K562 (cell line): ENCODE results near the gene BMPER. TPM values are rescaled to one million over a fixed set of nuclear protein-coding genes. Genes with fewer than 3 reads are reported as not detected.

Experiments used
- ATAC-seq: fragments of 200-7000 bp; cut with Tn5 transposase; 3 replicates; pipeline ENCODE4 v1.9.1; 2020; ENCODE audit warnings: moderate library complexity
- BruUV-seq: library from RNA; stranded (reverse); fragments of 400-500 nt; replicated peaks from 2 replicates; lab custom pipeline; 2021; lab: Mats Ljungman, UMichigan
- CTCF ChIA-PET: fragments of 300-600 bp; formaldehyde crosslinking; extraction: SDS; loops from one replicate; lab custom pipeline; 2021; ENCODE audit warnings: low intra/inter-chr PET ratio; lab: Yijun Ruan, JAX
- POLR2A ChIA-PET: fragments of 300-600, 350-650 bp; sonication (Branson Sonifier 250); formaldehyde crosslinking; extraction: SDS; loops from one replicate; lab custom pipeline; 2021; ENCODE audit warnings: antibody characterized with exemption, inconsistent platforms; lab: Yijun Ruan, JAX
- DNase-seq, 4 experiments: peaks; one replicate each; pipeline versions ENCODE4 v3.0.0 to v3.0.0-alpha.2; 2011 to 2018; ENCODE audit warnings: low spot score in 3 of 4, mixed read lengths in 3 of 4; ENCODE audit errors: extremely low read depth in 1 of 4
- FAIRE-seq: peaks from 2 replicates; lab custom pipeline; 2011; peaks lifted over from hg19 to GRCh38; lab: Jason Lieb, UNC
- H2AFZ ChIP-seq: 2 replicates; pipeline ENCODE4 v1.6.0; 2011; ENCODE audit warnings: low read depth, low read length, control low read depth, inconsistent platforms
- H3K27ac ChIP-seq: fragments of 200-600 bp; 3 replicates; pipeline ENCODE4 v1.8.0; 2011; ENCODE audit warnings: low read depth, mild to moderate bottlenecking, control low read depth, inconsistent platforms, low read length, moderate library complexity, mixed read lengths; ENCODE audit errors: extremely low read depth
- H3K27me3 ChIP-seq, 2 experiments: fragments of 300-600 bp in 1 of 2; 2 replicates in 1 of 2; 3 replicates in 1 of 2; pipeline versions ENCODE4 v1.6.0 to v1.8.0; 2011; ENCODE audit warnings: inconsistent platforms in 2 of 2, low read length in 2 of 2, mild to moderate bottlenecking in 1 of 2, mixed read lengths in 1 of 2, moderate library complexity in 1 of 2; ENCODE audit not compliant: control insufficient read depth in 2 of 2, insufficient read depth in 2 of 2
- H3K36me3 ChIP-seq: fragments of 300-600 bp; 3 replicates; pipeline ENCODE4 v1.8.0; 2011; ENCODE audit warnings: mild to moderate bottlenecking, low read length, inconsistent platforms; ENCODE audit not compliant: control insufficient read depth, insufficient read depth
- H3K4me1 ChIP-seq, 2 experiments: fragments of 200-600 bp in 1 of 2; replicated peaks in 1 of 2; 2 replicates in 1 of 2; 3 replicates in 1 of 2; pipeline versions ENCODE4 v1.5.1 to v1.8.0; 2011; ENCODE audit warnings: inconsistent platforms in 2 of 2, low read length in 2 of 2, mild to moderate bottlenecking in 1 of 2, mixed read lengths in 1 of 2, moderate library complexity in 1 of 2; ENCODE audit not compliant: control insufficient read depth in 2 of 2, insufficient read depth in 2 of 2
- H3K4me2 ChIP-seq: 2 replicates; pipeline ENCODE4 v1.6.1; 2011; ENCODE audit warnings: low read length, control low read depth, inconsistent platforms, mixed read lengths; ENCODE audit not compliant: insufficient read depth
- H3K4me3 ChIP-seq: fragments of 200-600 bp; sonication (generic), shearing (Covaris generic); 2 replicates; pipeline ENCODE4 v1.5.1; 2016; ENCODE audit warnings: control low read depth, inconsistent platforms
- H3K79me2 ChIP-seq: fragments of 200-600 bp; 3 replicates; pipeline ENCODE4 v1.8.0; 2011; ENCODE audit warnings: low read length, inconsistent platforms; ENCODE audit not compliant: control insufficient read depth, insufficient read depth
- H3K9ac ChIP-seq, 2 experiments: 2 replicates each; pipeline versions ENCODE4 v1.6.0 to v1.6.1; 2011; ENCODE audit warnings: low read depth in 2 of 2, low read length in 2 of 2, control low read depth in 1 of 2, inconsistent platforms in 1 of 2, mild to moderate bottlenecking in 1 of 2, mixed read lengths in 1 of 2; ENCODE audit not compliant: insufficient read depth in 1 of 2
- H3K9me1 ChIP-seq: one replicate; pipeline ENCODE4 v1.6.0; 2011; ENCODE audit warnings: inconsistent platforms, mild to moderate bottlenecking, low read length, moderate library complexity; ENCODE audit not compliant: control insufficient read depth, insufficient read depth
- H3K9me3 ChIP-seq: replicated peaks from 2 replicates; pipeline ENCODE4 v1.5.1; 2011; ENCODE audit warnings: low read depth, low read length, inconsistent platforms; ENCODE audit not compliant: control insufficient read depth, insufficient read depth
- H4K20me1 ChIP-seq: replicated peaks from 2 replicates; pipeline ENCODE4 v1.6.1; 2011; ENCODE audit warnings: low read length, inconsistent platforms, mixed read lengths; ENCODE audit not compliant: control insufficient read depth, insufficient read depth
- BHLHE40 ChIP-seq: IDR thresholded peaks from 2 replicates; pipeline ENCODE4 v1.6.1; 2011; ENCODE audit warnings: low read length, improper control_type of control experiment
- BRD4 ChIP-seq: fragments of 200-600 bp; sonication (generic); IDR thresholded peaks from 2 replicates; pipeline ENCODE4 v1.6.1; 2017; ENCODE audit warnings: inconsistent platforms
- CEBPB ChIP-seq: fragments of 450-650 bp; IDR thresholded peaks from 2 replicates; pipeline ENCODE4 v1.6.1; 2016; ENCODE audit warnings: missing genetic modification characterization, missing compliant biosample characterization
- CSDE1 ChIP-seq, 2 experiments: fragments of 450-650 bp; IDR thresholded peaks; 2 replicates each; pipeline ENCODE4 v1.6.1; 2016; ENCODE audit warnings: mild to moderate bottlenecking in 1 of 2
- FOXJ3 ChIP-seq: sonication (generic); formaldehyde crosslinking; IDR thresholded peaks from 2 replicates; pipeline ENCODE4 v1.4.0; 2020; ENCODE audit warnings: mild to moderate bottlenecking, missing genetic modification reagents
- GTF2F1 ChIP-seq: IDR thresholded peaks from 2 replicates; pipeline ENCODE4 v1.6.1; 2011; ENCODE audit warnings: low read depth, low read length, improper control_type of control experiment
- KDM1A ChIP-seq, 2 experiments: fragments of 450-650 bp; IDR thresholded peaks; 2 replicates each; pipeline ENCODE4 v1.6.1; 2016; ENCODE audit warnings: mild to moderate bottlenecking in 2 of 2
- KLF1 ChIP-seq: fragments of 450-650 bp; IDR thresholded peaks from 2 replicates; pipeline ENCODE4 v1.6.1; 2016; ENCODE audit warnings: missing genetic modification characterization, missing compliant biosample characterization
- NELFE ChIP-seq: IDR thresholded peaks from 2 replicates; pipeline ENCODE4 v1.6.1; 2011; ENCODE audit warnings: mild to moderate bottlenecking; ENCODE audit not compliant: insufficient read depth, insufficient read length
- TAF7 ChIP-seq: fragments of 450-650 bp; IDR thresholded peaks from 2 replicates; pipeline ENCODE4 v1.6.1; 2016; ENCODE audit warnings: missing genetic modification characterization, missing compliant biosample characterization
- TRIM24 ChIP-seq, 2 experiments: fragments of 450-650 bp; IDR thresholded peaks; 2 replicates each; pipeline ENCODE4 v1.6.1; 2016
- ZKSCAN8 ChIP-seq: fragments of 200-800 bp; sonication (Bioruptor generic); IDR thresholded peaks from 2 replicates; pipeline ENCODE4 v1.6.1; 2016; ENCODE audit warnings: missing genetic modification characterization, missing compliant biosample characterization
- ZNF76 ChIP-seq: fragments of 250-450 bp; sonication (Bioruptor Pico); IDR thresholded peaks from 2 replicates; pipeline ENCODE4 v1.4.0; 2020; ENCODE audit warnings: mild to moderate bottlenecking, moderate library complexity, borderline replicate concordance
- WGBS: fragments of 100-300 bp; shearing (Covaris generic); methylation state at CpG from one replicate; pipeline ENCODE4 v1.1.6; 2016; ENCODE audit warnings: low coverage, mixed read lengths; ENCODE audit not compliant: insufficient coverage; ENCODE audit errors: missing lambda C conversion rate; 5-methylcytosine and 5-hydroxymethylcytosine counted together
- in situ Hi-C: fragments of 300-500 bp; cut with MboI; formaldehyde crosslinking; loops from 4 replicates; pipeline ENCODE4 v1.15.0; 2018; ENCODE audit warnings: inconsistent platforms, mixed read lengths
- intact Hi-C: fragments of 100-400 bp; cut with micrococcal nuclease; formaldehyde crosslinking; loops from 2 replicates; pipeline ENCODE4 v1.14.2; 2022
- polyA plus RNA-seq, 8 experiments: library from polyadenylated mRNA; depleted of rRNA in 4 of 8; stranded (reverse) in 5 of 8; unstranded in 3 of 8; fragments of >200 nt; fragmentation: Nextera tagmentation in 2 of 8; fragmentation: Illumina TruSeq in 1 of 8; extraction: Ambion mirVana in 2 of 8; extraction: Trizol in 1 of 8; gene quantifications; 2 replicates each; pipeline versions ENCODE4 v1.2.1 to v1.2.3, GENCODE V29; 2011 to 2014; ENCODE audit warnings: inconsistent platforms in 1 of 8, missing spikeins in 1 of 8
- total RNA-seq, 7 experiments: library from RNA; depleted of rRNA in 6 of 7; stranded (reverse); fragments of >200 nt in 6 of 7; fragmentation: Illumina TruSeq in 2 of 7; extraction: Trizol in 2 of 7; gene quantifications; 2 replicates each; pipeline versions ENCODE4 v1.2.1 to v1.2.3, GENCODE V29; 2011 to 2021; ENCODE audit warnings: low replicate concordance in 1 of 7
- TF ChIP-seq, protein P1 (sequence below): fragments of 450-650 bp; IDR thresholded peaks from 2 replicates; pipeline ENCODE4 v1.6.1; 2016; ENCODE audit warnings: borderline replicate concordance
- TF ChIP-seq, protein P2 (sequence below): fragments of 200-800 bp; sonication (Bioruptor generic); IDR thresholded peaks from 2 replicates; pipeline ENCODE4 v1.6.1; 2017; ENCODE audit warnings: missing genetic modification characterization, missing compliant biosample characterization
- TF ChIP-seq, protein P3 (sequence below): fragments of 450-650 bp; IDR thresholded peaks from 2 replicates; pipeline ENCODE4 v1.6.1; 2018; ENCODE audit warnings: mild to moderate bottlenecking, low read depth; ENCODE audit not compliant: partially characterized antibody
- TF ChIP-seq, protein P4 (sequence below): sonication (generic); formaldehyde crosslinking; IDR thresholded peaks from 2 replicates; pipeline ENCODE4 v1.8.1; 2023; ENCODE audit warnings: mild to moderate bottlenecking, missing genetic modification reagents, moderate library complexity
- TF ChIP-seq, protein P5 (sequence below): IDR thresholded peaks from 3 replicates; pipeline ENCODE4 v1.6.1; 2011; ENCODE audit warnings: borderline replicate concordance, mild to moderate bottlenecking; ENCODE audit not compliant: insufficient read length, insufficient read depth

The BMPER gene
- total and polyA plus RNA-seq, 9 of the 15 experiments (the other 6 are each of a cell fraction or from before 2014, with no cell fraction given), result not detected

DNA sequence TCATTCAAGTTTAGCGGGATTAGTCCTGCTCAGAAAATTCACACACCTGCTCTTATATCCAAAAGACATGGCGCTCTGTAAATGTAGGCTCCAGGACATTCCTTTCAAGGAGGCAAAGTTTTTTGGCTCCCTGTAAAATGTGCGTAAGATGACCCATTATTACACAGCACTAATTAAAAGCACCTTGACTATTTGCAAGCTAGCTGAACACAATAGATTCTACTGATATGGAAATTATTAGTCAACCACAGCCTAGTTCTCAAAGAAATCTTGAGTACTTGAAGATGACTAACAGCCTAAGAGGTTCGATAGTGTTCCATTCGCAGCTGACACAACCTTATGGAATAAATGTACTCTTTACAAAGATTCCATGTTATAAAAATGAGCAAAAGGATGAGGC, 175.2 kb downstream of the BMPER start:
- H4K20me1 ChIP-seq, result no peaks in the 10 kb centered on the region
- no peaks in the 10 kb centered on the region for H3K79me2 ChIP-seq
- no peak overlapping the region for H3K27ac ChIP-seq
- DNase-seq (no peak), FAIRE-seq (no peak), ATAC-seq (no peak)
- H3K9me1 ChIP-seq, result no peaks in the 10 kb centered on the region
- H3K9ac ChIP-seq, result no peak overlapping the region
- no peaks in the 10 kb centered on the region for H3K27me3 ChIP-seq
- H3K4me3 ChIP-seq, result no peak overlapping the region
- H3K9me3 ChIP-seq, result no peaks in the 10 kb centered on the region
- ChIA-PET CTCF (no interaction called here), POLR2A (no interaction called here)
- in situ Hi-C loops (no loop called here), intact Hi-C loops (no loop called here)
- H3K36me3 ChIP-seq, result no peaks in the 10 kb centered on the region
- H3K4me1 ChIP-seq, result no peaks in the 10 kb centered on the region
- 0% methylated on average over 5 of the region's 5 CpGs for WGBS
- TF ChIP-seq ZKSCAN8 (CRISPR knock-in tag) (no peak), BHLHE40 (no peak), NELFE (no peak), GTF2F1 (no peak), BRD4 (no peak), TAF7 (no peak), CSDE1 (IDR thresholded peaks at IDR 0.05) (no peak), FOXJ3 (no peak), CEBPB (tag) (no peak), KDM1A (IDR thresholded peaks at IDR 0.05) (no peak), ZNF76 (no peak), KLF1 (tag) (no peak), TRIM24 (IDR thresholded peaks at IDR 0.05) (no peak)
- TF ChIP-seq, protein P1, sequence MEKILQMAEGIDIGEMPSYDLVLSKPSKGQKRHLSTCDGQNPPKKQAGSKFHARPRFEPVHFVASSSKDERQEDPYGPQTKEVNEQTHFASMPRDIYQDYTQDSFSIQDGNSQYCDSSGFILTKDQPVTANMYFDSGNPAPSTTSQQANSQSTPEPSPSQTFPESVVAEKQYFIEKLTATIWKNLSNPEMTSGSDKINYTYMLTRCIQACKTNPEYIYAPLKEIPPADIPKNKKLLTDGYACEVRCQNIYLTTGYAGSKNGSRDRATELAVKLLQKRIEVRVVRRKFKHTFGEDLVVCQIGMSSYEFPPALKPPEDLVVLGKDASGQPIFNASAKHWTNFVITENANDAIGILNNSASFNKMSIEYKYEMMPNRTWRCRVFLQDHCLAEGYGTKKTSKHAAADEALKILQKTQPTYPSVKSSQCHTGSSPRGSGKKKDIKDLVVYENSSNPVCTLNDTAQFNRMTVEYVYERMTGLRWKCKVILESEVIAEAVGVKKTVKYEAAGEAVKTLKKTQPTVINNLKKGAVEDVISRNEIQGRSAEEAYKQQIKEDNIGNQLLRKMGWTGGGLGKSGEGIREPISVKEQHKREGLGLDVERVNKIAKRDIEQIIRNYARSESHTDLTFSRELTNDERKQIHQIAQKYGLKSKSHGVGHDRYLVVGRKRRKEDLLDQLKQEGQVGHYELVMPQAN, result no peak
- TF ChIP-seq, protein P2, sequence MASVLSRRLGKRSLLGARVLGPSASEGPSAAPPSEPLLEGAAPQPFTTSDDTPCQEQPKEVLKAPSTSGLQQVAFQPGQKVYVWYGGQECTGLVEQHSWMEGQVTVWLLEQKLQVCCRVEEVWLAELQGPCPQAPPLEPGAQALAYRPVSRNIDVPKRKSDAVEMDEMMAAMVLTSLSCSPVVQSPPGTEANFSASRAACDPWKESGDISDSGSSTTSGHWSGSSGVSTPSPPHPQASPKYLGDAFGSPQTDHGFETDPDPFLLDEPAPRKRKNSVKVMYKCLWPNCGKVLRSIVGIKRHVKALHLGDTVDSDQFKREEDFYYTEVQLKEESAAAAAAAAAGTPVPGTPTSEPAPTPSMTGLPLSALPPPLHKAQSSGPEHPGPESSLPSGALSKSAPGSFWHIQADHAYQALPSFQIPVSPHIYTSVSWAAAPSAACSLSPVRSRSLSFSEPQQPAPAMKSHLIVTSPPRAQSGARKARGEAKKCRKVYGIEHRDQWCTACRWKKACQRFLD (CRISPR knock-in tag), result no peak
- TF ChIP-seq, protein P3, sequence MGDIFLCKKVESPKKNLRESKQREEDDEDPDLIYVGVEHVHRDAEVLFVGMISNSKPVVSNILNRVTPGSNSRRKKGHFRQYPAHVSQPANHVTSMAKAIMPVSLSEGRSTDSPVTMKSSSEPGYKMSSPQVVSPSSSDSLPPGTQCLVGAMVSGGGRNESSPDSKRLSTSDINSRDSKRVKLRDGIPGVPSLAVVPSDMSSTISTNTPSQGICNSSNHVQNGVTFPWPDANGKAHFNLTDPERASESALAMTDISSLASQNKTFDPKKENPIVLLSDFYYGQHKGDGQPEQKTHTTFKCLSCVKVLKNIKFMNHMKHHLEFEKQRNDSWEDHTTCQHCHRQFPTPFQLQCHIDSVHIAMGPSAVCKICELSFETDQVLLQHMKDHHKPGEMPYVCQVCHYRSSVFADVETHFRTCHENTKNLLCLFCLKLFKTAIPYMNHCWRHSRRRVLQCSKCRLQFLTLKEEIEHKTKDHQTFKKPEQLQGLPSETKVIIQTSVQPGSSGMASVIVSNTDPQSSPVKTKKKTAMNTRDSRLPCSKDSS, result no peak
- TF ChIP-seq, protein P4, sequence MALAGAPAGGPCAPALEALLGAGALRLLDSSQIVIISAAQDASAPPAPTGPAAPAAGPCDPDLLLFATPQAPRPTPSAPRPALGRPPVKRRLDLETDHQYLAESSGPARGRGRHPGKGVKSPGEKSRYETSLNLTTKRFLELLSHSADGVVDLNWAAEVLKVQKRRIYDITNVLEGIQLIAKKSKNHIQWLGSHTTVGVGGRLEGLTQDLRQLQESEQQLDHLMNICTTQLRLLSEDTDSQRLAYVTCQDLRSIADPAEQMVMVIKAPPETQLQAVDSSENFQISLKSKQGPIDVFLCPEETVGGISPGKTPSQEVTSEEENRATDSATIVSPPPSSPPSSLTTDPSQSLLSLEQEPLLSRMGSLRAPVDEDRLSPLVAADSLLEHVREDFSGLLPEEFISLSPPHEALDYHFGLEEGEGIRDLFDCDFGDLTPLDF, result no peak
- TF ChIP-seq, protein P5, sequence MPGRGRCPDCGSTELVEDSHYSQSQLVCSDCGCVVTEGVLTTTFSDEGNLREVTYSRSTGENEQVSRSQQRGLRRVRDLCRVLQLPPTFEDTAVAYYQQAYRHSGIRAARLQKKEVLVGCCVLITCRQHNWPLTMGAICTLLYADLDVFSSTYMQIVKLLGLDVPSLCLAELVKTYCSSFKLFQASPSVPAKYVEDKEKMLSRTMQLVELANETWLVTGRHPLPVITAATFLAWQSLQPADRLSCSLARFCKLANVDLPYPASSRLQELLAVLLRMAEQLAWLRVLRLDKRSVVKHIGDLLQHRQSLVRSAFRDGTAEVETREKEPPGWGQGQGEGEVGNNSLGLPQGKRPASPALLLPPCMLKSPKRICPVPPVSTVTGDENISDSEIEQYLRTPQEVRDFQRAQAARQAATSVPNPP, result no peak
- no peak overlapping the region for H3K4me2 ChIP-seq
- no peak overlapping the region for H2AFZ ChIP-seq
- BruUV-seq, result no TSS peak
